ENCODE data around the gene PRKAR1A.
A peak's percentile ranks its signal among the peaks of the same experiment; 100 is the strongest.

The PRKAR1A gene

DNA sequence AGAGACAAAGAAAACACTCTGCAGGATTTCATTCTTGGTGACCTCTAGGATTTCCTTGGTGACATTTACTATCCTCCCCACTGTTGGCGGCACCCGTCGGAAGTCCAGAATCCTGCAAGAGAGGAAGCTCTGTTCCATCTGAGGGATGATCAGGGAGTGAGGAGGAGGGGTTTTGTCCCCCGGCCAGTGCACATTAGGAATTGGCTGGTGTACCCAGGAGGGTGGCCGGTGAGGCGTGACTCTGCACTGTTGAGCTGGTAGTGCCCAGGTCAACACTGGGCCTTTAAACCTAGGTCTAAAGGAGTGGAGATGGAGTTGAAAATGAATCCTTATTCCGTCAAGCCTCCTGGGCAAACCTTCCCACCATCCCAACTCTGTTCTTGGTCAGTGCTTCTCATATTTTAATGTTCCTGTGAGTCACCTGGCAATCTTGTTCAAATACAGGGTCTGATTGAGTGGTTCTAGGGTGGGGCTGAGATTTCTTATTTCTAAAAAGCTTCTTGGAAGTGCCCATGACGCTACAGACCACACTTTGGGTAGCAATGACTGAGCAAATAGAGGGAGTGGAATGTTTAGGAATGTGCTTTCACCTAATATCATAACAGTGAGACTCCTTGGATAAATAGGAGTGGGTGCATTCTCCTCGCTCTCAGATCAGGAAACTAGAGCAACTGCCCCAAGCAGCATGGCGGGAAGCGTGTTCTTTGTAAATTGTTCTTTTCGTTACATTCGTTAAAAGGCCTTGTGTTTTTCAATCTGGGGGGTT is 30.7 kb downstream of the PRKAR1A start:
- DNase-seq (ENCODE audit: low read depth) = no peak

DNA sequence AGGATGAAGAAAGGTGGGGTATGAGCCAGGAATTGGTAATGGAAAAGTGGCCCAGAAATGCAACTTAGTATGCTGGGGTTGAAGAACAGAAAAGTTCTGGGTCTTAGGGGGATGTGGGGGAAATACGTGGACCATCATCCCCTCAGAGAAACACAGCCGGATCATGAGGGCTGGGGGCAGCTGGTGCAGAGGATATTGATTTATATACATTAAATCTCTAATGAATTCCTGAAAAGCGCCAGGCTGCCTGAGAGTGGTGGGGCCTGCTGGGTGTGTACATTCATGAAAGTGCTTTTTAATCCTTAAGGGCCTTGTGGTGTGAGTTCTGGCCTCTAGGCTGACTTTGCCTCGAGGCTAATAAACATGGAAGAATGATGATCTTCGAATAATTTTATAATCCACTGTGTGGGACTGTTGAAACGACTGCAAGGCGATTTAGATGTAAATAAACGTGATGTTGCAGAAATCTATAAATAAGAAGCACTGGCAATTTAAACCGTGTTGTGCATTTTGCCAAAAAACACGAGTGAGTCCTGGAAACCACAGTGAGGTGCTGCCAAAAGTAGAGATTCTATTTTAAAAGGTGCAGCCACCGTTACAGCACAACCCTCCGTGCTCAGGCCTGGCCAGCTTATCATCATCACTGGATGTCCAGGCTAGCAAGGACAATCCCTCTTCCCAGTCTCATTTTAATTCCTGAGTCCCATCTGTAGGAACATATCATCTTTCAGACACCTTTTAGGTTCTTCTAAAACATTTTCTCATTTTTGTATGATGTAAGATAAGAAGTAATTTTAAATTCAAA is 32.1 kb downstream of the PRKAR1A start:
- no peak for DNase-seq (ENCODE audit: low read depth)

DNA sequence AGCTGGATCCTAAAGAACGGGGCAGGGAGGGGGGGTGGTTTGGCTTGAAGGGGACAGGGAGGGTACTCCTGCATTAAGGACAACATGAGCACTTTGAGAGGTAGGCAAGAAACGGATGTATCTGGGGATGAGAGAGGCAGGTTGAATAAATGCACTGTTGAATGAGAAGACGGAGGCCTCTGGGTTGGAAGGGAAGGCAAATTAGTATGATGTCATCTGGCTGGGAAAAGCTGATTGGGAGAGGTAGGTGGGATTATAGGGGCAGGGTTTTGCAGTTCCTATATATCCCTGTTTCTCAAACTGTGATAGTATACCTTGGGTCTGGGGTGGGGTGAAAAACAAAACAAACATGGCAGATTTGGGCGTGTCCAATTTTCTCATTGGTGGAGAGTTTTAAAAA is 44.3 kb downstream of the PRKAR1A start:
- no peak for DNase-seq (ENCODE audit: low read depth)

DNA sequence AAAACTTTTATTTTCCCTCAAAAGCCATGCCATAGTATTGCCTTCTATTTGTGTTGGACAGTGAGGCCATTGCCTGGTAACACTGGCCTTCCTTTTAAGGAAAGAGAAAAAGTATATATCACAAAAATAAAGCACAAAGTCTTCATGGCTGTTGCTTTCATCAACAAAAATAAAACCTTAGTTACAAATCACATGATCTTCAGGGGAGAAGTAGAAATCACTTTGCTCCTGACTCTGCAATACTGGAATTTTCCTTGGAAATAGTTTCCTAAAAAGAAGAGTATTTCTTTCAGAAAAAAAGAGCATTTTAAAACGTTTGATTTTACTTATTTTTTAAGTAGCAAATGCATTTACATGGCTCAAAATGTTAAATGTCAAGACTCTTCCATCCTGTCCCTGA is 47.1 kb downstream of the PRKAR1A start:
- DNase-seq (ENCODE audit: low read depth) = no peak

DNA sequence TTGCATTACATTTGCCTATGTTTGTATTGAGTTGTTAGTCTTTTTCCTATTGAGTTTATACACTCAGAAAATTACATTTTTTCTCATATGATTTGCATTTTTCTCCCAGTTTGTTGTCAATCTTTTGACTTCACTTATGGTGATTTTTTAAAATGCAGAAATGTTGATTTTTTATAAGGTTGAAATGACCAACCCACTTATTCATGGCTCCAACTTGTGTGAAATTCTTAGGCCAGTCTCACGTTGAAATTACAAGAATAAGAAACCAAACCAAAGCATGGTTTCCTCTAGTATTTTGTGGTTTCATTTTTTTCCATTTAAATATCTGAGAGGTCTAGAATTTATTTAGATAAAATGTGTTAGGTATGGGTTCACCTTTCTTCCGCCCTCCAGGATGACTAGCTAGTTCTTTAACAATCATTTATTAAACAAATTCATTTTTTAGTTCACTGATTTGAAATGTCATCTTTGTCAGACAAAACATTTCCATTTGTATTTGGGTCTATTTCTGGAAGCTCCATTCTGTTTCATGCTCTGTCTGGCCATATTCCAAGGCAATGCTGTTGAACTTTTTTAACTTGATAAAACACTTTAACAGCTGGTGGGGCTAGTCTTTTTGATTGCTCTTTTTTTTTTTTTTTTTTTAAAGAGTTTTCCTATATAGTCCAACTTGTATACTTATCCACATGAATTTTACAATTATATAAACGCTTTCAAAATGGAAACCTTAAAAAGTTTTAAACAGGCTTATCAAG is 48.9 kb downstream of the PRKAR1A start:
- DNase-seq (ENCODE audit: low read depth) = no peak

DNA sequence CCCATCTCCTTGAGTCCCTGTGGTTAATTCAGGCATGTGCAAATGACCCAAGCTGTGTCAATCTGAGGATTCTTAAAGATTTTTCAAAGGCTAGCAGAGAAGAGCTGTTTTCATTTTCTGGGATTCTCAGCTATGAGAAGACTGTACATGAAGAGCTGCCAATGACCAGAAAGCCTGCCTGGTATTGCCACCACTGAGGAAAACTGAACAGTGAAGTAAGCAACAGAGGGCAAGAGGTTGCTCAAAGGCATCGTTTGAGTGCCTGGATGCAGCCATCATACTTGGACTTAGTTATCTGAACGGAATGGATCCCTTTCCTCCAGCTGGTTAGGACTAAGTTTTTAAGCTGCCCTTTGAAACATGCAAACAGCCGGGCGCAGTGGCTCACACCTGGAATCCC is 50.5 kb downstream of the PRKAR1A start:
- DNase-seq (ENCODE audit: low read depth) = no peak

DNA sequence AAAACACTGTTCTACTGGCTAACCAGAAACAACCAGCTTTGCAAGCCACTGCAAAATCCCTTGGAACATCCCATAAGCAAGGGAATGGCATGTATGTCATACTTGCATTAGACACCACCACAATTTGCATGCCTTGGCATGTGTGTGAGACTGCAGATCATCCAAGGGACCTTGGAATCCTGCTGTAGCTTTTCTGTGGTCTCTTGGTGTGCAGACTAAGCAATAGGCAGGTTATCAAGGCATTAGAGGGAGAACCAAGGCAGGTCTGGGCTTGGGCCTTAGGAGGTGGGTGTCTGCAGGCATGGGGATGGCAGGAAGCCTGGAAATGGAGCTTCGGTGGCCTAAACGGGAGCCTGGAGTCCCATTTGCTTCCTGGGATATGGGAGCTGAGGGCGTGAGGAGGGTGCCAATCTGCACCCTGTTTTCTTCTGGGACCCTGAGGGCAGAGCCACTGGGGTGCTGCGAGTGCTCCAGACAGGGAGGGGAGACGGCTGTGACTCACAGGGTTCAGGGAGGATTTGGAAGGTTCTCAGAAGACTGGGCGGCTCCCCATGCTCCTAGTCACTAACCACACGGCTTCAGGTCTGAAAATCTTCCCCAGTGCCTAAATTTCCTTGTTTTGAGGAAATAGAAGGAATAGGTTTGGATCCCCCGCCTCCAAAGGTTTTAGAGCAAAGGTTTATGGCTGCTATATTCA is 52.3 kb downstream of the PRKAR1A start:
- DNase-seq (ENCODE audit: low read depth) = no peak

DNA sequence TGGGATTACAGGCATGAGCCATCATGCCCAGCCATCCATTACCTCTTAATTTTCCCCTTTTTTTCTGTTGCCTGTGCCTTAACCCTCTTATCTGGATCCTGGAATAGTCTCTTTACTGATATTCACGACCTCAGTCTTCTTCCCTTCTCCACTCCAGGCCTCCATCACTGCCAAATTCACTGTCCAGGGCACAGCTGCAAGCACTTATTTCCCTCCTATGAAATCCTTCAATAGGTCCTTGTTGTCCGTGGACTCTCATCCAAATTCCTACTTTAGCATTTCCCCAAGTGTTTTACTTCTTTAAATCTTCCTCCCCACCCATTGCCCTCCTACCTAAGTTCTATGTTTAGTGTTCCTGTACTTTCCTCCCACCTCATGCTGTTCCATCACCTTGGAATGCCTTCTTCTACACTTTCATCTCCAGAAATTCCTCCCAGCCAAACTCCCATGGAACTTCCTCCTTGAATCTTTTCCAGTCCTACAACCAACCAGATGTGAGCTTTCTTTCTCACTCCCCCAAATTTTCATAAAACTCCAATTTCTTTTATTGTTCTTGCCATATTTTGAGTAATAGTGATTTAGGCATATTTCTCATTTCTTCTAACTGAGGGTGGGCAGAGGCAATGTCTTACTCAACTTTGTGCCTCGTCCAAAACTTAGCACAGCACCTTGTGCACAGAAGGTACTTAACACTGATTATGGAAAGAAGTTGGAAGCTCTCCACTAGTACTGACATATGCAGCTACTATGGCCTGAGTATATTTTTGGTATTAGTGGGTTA is 53.6 kb downstream of the PRKAR1A start:
- no peak for DNase-seq (ENCODE audit: low read depth)

DNA sequence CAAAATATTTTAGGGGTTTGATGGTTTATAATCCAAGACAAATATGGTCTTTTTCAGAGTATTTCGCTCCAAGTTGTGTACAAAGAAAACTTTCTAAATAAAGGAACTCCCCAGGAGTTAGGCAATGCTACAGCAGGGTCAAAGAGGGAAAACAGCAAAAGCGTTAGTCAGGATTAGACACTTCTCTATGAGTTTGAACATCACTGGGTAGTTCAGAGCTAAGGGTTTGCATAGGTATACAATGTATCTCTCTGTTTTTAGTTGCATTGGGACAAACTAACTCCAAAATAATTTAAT is 54.2 kb downstream of the PRKAR1A start:
- DNase-seq (ENCODE audit: low read depth) = no peak

DNA sequence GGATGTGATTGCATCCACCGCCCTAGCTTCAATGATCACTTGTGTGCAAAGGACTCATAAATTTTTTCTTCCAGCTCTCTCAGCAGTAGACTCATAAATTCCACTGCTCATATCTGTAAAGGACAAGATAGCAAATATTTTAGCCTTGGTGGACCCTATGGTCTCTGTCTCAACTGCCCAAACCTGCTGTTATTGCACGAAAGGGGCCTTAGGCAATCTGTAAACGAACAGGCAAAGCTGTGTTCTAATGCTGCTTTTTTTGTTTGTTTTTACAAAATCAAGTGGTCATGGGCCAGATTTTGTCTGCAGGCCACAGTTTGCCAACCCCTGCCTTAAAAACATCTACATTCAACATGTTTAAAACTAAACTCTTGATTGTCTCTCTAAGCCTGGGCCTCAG is 54.8 kb downstream of the PRKAR1A start:
- DNase-seq (ENCODE audit: low read depth) = no peak

DNA sequence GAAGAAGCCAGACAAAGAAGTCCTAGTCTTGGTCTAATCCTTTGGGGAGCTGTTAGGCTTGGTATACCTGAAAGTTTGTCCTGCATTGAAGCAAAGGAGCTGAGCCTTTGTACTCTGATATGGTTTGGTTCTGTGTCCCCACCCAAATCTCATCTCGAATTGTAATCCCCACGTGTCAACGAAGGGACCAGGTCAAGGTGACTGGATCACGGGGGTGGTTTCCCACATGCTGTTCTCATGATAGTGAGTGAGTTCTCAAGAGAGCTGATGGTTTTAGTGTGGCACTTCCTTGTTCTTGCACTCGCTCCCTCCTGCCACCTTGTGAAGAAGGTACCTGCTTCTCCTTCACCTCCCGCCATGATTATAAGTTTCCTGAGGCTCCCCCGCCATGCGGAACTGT is 55.4 kb downstream of the PRKAR1A start:
- DNase-seq (ENCODE audit: low read depth) = no peak

DNA sequence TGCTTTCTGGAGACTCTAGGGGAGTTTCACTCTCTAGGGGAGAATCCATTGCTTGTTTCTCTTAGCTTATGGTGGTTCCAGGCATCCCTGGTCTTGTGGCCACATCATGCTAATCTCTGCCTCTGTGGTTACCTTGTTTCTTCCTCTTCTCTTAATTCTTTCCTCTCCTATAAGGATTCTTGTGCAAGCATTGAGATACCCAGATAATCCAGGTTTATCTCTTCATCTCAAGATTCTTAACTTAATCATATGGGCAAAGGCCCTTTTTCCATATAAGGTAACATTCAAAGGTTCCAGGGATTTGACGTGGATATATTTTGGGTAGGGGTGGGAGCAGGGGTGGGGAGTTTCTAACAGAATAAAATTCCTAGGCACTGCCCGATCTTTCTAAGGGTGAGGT is 56.4 kb downstream of the PRKAR1A start:
- no peak for DNase-seq (ENCODE audit: low read depth)

DNA sequence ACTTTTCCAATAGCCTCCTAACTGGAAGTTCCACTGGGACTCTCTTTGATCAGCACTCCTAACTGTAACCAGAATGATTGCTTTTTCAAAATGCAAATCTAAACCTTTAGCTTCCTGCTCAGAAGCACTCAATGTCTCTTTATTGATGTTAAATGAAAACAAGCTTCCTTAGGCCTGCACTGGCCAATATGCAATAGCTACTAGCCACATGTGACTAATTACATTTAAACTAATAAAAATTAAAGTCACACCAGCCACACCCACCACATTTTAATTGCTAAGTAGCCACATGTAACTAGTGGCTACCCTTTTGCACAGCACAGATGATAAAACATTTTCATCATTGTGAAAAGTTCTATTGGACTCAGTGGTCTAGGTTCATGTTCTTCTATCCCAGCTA is 57.1 kb downstream of the PRKAR1A start:
- DNase-seq (ENCODE audit: low read depth) = no peak

DNA sequence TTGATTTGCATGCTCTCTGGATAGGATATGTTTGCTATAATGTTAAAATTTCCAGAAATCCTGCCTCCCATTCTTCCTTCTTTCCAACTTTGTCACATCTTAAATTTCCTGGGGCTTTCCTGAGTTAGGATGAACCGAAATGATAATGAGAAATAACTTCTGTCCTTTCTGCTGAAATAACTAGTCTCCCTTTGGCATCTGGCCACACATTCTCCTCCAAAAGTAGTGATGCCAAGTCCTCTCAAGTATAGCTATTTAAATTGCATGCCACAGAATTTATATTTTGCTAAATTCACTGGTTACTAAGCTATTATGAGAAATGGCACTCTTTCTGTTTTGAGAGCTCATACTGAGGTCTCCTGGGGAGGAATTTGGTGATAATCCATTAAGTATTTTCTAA is 58.3 kb downstream of the PRKAR1A start:
- DNase-seq (ENCODE audit: low read depth) = no peak

DNA sequence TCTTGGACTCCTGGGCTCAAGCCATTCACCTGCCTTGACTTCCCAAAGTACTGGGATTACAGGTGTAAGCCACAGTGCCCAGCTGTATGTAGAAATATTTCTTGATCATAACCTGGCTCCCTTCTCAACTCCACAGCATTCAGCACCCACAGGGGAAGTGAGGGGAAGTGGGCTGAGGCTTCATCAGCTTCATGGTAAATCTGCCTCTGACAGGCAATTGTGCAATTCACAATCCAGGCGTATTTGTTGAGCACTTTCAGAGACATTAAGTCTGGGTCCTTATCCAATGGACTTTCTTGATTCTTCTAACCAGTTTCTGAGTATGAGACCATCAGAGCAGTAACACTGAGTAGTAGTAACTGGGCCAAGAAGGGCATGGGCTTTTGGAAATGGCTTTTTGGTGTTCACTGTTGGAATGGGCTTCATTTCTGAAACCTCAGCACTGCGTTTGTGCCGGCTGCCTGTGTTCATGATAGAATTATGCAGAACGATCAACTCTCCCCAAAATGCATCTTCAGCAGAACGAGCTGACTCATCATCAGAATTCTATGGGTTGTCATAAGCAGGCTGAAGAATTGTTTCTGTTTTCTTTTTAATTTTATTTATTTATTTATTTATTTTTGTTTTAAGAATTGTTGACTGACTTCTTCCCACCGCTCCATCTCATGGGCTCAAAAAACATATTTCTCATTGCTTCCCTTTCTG is 60.1 kb downstream of the PRKAR1A start:
- no peak for DNase-seq (ENCODE audit: low read depth)

DNA sequence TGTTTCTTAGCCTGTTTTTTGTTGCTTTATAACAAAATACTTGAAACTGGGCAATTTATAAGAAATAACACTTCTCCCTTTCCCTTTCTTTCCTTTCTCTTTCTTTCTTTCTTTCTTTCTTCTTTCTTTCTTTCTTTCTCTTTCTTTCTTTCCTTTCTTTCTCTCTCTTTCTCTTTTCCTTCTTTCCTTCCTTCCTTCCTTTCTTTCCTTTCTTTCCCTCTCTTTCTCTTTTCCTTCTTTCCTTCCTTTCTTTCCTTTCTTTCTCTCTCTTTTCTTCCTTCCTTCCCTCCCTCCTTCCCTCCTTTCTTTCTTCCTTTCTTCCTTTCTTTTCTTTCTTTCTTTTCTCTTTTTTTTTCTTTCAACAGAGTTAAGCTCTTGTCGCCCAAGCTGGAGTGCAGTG is 61.1 kb downstream of the PRKAR1A start:
- no peak for DNase-seq (ENCODE audit: low read depth)

DNA sequence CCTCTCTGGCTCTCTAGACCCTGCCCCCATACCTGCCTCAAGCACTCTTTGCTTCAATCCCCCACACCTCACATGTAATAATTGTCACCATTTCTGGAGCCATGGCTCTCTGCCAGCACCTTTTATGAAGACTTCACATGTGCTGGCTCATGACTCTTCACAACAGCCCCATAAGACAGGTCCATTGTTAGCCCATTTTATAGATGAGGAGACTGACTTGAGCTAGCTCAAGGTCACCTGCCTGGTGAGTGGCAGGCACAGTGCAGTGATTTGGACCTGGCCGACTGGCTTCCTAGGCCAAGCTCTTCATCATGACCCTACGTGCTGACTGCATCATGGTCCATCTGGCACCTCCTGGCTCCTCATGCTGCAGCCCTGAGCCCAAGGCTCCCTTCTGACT is 63.9 kb downstream of the PRKAR1A start:
- no peak for DNase-seq (ENCODE audit: low read depth)

DNA sequence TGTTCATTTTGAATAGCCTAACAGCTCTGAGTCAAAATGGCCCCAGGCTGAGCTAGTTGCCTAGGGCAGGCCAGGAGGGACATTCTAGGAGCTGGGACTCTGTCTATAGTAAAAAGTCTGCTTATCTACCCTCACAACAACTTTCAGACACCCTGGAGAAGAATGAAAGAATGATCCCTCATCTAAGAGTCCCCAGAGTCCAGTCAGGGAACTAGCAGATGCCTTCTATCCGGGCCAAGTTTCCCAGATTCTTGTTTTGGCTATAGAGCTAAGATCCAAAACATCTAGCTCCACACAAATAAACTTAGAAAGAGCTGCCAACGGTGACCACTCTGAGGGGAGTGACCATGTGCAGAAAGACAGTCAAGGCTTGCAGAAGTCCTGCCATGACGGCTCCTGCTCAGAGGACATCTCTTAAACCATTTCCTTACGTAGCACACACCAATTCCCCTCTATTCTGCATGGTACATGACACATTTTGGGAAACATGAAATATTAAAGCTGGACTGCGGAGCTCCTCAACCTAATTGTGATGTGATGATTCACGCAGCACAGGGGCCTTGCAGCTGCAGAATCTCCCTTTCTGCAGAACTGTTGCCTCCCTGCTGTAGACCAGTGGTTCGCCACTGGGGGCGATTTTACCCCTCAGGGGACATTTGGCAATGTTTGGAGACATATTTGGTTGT is 64.7 kb downstream of the PRKAR1A start:
- peak; percentile 80 for DNase-seq (ENCODE audit: low read depth)

DNA sequence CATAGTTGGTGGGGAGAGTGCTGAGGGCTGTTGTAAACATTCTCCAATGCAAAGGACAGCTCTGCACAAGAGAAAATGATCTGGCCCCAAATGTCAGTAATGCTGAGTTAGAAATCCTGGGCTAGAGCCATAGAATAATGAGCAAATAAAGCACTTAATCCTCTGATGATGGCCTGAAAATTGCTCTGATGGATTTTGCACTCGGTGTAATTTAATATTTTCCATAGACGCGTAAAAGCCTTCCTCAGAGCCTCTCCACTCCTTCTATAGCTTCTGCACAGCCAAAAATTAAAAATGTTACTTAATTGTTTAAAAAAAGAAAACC is 65.2 kb downstream of the PRKAR1A start:
- DNase-seq (ENCODE audit: low read depth) = no peak

DNA sequence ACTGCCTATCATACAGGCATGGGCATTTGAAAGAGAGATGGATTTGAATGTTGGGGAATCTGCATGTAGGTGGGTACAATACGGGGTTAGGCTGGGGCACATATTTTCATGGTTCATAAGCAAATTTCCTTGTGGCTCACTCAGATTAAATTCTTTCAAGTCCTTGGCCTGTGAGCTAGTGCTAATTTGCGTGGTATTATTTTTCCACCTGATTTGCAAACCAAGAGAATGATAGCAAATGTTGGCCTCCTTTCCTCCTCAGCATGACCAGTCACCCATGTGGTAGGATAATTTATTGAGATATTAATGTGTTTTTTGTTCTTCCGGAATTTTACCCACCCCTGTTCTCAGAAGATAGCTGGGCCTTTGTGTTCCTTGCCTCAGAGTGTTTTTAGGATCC is 66.0 kb downstream of the PRKAR1A start:
- no peak for DNase-seq (ENCODE audit: low read depth)
